Stromal cell of bone marrow (primary cell): Measurements from ENCODE around the gene ANTXR1.

Experiments used
- DNase-seq: peaks from one replicate; pipeline ENCODE4 v3.0.0-alpha.2; 2012; ENCODE audit warnings: low read depth

ANTXR1 gene

GRCh38 chr2:69097891-69098655, 85.1 kb downstream of the ANTXR1 start:
- DNase-seq, result no peak

DNA sequence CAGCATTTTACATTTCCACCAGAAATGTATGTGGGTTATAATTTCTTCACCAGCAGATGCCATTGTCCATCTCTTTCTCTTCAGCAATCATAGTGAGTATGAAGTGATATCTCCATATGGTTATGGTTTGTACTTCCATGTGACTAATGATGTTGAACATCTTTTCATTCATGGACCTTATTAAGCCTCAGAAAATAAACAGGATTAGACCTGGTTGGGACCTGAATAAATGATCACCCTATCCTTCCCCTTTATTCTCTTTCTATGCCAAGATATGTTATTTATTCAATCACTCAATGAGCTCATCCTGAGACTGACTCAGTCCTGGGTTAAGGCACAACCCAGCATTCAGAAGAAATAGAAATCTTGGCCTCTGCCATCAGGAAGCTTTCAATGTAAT, 86.6 kb downstream of the ANTXR1 start:
- DNase-seq, result peak; percentile 54

- no peak for DNase-seq
Observed at GRCh38 chr2:69100220-69100723, 87.3 kb downstream of the ANTXR1 start.

- no peak for DNase-seq
Observed at GRCh38 chr2:69102041-69102593, 89.1 kb downstream of the ANTXR1 start.

DNA sequence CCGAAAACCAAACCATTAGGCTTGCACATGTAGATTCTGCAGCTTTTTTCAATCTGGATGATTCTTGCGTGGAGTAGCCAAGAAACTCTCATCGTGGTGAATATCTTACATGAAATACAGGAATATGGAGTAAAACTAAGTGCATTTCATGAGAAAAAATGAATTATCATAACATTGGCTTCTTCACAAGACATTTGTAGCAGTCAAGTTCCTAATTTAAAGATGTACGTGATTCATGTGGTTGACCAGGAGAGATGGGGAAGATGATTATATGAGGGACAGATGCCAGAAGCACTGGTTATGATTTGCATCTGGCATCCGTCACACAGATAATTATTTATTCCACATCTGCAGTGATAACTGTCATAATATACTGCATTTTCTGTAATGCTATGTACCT, 90.4 kb downstream of the ANTXR1 start:
- DNase-seq, result no peak

GRCh38 chr2:69104261-69104660, 91.3 kb downstream of the ANTXR1 start:
- no peak for DNase-seq

- no peak for DNase-seq
Observed at GRCh38 chr2:69109255-69109654, 96.3 kb downstream of the ANTXR1 start.

DNA sequence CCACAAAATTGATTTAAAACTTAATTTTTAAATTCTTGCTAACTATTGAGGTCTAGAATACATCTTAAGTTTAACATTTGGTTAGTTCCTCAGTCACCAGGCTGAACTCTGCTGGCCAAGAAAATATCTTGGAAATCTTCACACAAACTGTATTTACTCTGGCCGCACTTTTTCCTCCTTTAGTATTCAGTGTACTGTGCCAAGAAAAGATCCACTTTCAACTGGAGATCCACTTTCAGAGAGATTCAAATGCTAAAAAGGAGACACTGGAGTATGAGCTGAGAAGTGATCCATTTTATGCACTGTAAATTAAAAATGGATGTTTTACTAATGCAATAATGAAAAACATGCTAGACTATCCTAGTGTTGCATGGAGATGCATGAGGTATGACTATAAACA, 98.1 kb downstream of the ANTXR1 start:
- no peak for DNase-seq

- no peak for DNase-seq
Observed at GRCh38 chr2:69113627-69114026, 100.6 kb downstream of the ANTXR1 start.

GRCh38 chr2:69114534-69114933, 101.6 kb downstream of the ANTXR1 start:
- DNase-seq, result no peak

DNA sequence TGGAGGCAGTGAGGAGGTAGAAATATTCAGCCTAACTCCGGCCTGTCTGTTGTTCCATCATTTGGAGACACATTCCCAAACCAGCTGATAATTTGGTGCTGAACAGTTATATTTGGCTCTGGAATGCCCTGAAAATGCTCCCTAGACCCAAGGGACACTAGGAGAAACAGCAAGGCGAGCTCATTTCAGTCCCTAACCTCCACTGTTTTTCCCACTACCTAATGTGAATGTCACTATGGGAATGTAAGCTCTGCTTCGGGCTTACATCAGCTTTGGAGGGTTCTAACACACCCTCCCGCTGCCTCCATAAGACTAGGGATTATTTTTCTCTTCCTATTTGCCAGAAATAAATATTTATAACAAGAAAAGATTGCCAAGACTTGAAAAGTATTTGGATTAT, 103.5 kb downstream of the ANTXR1 start:
- no peak for DNase-seq

DNA sequence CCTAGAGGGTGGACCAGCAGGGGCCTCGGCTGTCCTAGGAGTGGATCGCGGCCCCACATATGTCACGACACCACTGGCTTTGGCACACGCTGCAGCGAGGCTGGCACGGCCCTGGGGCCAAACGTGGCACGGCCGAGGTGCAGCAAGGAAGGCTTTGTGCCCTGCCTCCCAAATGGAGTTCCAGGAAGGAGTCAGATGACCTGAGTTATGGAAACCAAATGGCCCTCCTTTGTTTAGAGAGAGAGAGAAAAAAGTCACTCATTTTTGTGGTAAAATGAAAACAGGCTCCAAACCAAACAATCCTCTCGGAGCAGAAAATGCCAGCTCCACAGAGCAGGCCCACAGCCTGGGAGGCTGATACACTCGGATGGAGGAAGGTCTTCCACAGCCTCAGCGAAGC, 105.6 kb downstream of the ANTXR1 start:
- DNase-seq, result no peak

DNA sequence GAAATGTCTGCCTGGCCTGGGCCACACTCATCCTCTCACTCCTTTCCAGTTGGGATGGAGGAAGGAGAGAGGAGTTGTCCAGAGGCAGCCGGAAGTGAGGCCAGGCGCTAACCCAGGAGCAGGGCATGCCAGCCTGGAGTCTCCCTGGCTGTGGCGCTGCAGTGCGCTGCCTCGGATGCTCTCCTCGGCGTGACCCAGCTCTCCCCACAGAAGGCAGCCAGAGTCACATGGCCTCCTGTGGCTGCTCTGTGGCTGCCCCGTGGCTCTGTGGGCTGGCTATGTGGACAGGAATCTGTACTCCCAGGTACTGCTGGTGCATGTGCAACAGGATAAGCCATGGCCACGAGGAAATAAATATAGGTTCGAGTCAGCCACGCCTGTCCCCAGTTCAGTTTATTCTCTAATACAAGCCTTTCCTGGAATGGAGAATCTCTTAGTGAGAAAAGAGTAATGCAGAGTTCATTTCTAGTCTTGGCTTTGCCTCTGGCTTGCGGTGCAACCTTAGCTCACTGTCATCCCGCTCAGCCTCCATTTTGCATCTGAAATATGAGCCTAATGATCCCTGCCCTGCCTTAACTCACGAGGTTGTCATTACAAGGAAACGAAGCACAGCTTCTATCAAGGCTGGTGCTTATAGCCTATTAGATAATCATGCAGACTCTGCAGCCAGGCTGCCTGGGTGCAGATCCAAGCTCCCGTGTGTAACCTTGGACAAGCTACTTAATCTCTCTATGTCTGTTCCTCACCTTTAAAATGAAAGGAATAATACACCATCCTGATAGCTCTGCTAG, 106.3 kb downstream of the ANTXR1 start:
- no peak for DNase-seq

- DNase-seq, result no peak
Observed at GRCh38 chr2:69122271-69122670, 109.3 kb downstream of the ANTXR1 start.

- DNase-seq, result no peak
Observed at GRCh38 chr2:69123182-69123581, 110.2 kb downstream of the ANTXR1 start.

- no peak for DNase-seq
Observed at GRCh38 chr2:69124343-69124742, 111.4 kb downstream of the ANTXR1 start.

DNA sequence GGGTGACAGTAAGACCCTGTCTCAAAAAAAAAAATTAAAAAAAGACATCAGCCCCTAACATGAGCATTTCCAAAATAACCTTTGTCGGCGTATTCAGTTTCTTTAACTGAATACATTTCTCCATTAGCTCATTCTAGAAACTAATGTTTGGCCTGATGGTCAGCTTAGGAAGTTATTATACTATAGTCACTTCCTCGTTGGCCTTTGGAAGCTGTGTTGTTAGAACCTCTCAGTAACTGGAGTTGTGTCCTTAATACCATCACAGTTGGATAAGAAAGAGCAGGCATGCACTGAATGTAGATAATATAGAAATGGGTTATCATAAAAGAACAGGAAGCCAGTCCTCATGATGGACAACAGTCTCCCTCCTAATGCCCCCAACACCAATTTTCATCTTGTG, 112.8 kb downstream of the ANTXR1 start:
- DNase-seq, result no peak

DNA sequence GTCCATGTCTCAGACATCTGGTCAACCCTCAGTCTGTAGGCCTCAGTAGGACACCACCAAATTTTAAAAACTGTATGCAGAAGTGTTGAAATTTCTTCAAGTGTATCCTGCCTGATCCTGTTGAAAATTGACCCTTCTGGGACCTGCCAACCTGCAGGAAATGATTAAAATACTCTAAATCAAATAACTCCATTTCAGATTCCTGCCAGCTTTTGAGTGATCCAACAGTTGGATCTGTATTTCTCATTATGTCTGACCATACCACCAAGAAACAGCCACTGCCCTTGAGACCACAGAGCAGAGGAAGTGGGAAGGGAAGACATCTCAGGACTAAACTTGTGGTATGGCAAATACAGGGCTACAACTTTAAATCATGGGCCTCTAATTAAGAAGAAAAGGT, 113.4 kb downstream of the ANTXR1 start:
- DNase-seq, result no peak

- no peak for DNase-seq
Observed at GRCh38 chr2:69131452-69131851, 118.5 kb downstream of the ANTXR1 start.

DNA sequence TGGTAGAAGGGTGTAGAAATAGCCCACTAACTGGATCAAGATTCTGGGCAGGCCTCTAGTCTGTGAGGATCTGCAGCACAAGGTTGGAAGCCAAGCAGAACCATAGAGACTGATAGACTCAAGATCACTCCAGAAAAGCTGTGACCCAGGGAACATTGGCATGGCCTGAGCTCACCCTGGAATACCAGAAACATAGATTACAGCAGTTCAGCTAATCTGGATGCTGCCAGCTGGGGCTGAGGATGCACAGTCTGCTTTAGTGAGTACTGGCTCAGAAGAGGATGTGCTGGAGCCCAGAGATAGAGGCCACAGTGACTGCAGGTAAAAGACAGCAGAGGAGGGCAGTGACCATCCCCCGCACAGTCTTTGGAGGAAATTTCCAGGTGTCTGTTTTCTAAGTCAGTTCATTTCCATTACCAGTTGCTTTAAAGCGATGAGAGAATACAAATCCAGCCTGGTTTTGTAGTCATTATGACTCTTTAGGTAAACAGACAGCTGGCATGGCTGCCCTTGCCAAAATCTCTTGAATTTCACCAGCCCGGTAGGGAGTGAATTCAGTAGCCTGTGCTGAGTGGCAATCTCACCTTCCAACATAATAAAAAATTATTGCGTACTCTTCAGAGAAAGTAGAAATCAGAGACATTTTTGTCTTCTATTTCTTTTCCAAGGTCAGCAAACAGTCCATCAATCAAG, 119.2 kb downstream of the ANTXR1 start:
- no peak for DNase-seq

GRCh38 chr2:69132960-69133590, 120.1 kb downstream of the ANTXR1 start:
- no peak for DNase-seq

GRCh38 chr2:69133898-69134297, 120.9 kb downstream of the ANTXR1 start:
- DNase-seq, result no peak
